Skeletal muscle satellite cell (primary cell): Measurements from ENCODE around the gene AHNAK2.

Experiments used
- H3K27me3 ChIP-seq: 2 replicates; pipeline ENCODE4 v1.7.0; 2013; ENCODE audit warnings: low read length; ENCODE audit not compliant: control insufficient read depth, insufficient read depth
- H3K36me3 ChIP-seq: 2 replicates; pipeline ENCODE4 v1.7.0; 2013; ENCODE audit warnings: mild to moderate bottlenecking, control low read depth, low read length; ENCODE audit not compliant: insufficient read depth
- H3K4me1 ChIP-seq: 2 replicates; pipeline ENCODE4 v1.7.0; 2013; ENCODE audit warnings: low read length; ENCODE audit not compliant: control insufficient read depth, insufficient read depth
- H3K4me2 ChIP-seq: 2 replicates; pipeline ENCODE4 v1.7.0; 2013; ENCODE audit warnings: mild to moderate bottlenecking, low read length
- H3K4me3 ChIP-seq: 2 replicates; pipeline ENCODE4 v1.7.0; 2013; ENCODE audit warnings: low read length
- H3K9ac ChIP-seq: 2 replicates; pipeline ENCODE4 v1.7.0; 2013; ENCODE audit warnings: mild to moderate bottlenecking, low read depth, low read length, moderate library complexity
- H3K9me3 ChIP-seq: replicated peaks from 2 replicates; pipeline ENCODE4 v1.7.0; 2013; ENCODE audit warnings: mild to moderate bottlenecking, control low read depth, low read length

AHNAK2 gene

GRCh38 chr14:104993306-104993705, 15.1 kb upstream of the AHNAK2 start:
- Histone ChIP-seq H3K9ac (no peak overlapping the region), H3K9me3 (no peaks in the 10 kb centered on the region), H3K4me3 (no peak overlapping the region), H3K4me1 (peaks cover 5% of the 10 kb centered on the region), H3K27me3 (no peaks in the 10 kb centered on the region), H3K4me2 (no peak overlapping the region), H3K36me3 (peaks cover 17% of the 10 kb centered on the region)

GRCh38 chr14:104992501-104992900, 14.3 kb upstream of the AHNAK2 start:
- Histone ChIP-seq H3K9ac (no peak overlapping the region), H3K36me3 (peaks cover 17% of the 10 kb centered on the region)

GRCh38 chr14:104991896-104992230, 13.7 kb upstream of the AHNAK2 start:
- H3K36me3 ChIP-seq: peaks cover 17% of the 10 kb centered on the region
- H3K4me3 ChIP-seq: no peak overlapping the region

More at GRCh38 chr14:104992501-104992900, 14.3 kb upstream of the AHNAK2 start:
- H3K27me3 ChIP-seq: no peaks in the 10 kb centered on the region
- no peak overlapping the region for H3K4me2 ChIP-seq
- no peak overlapping the region for H3K4me3 ChIP-seq
- peaks cover 5% of the 10 kb centered on the region for H3K4me1 ChIP-seq
- H3K9me3 ChIP-seq: no peaks in the 10 kb centered on the region

GRCh38 chr14:104989951-104990303, 11.8 kb upstream of the AHNAK2 start:
- H3K9me3 ChIP-seq: no peaks in the 10 kb centered on the region
- no peak overlapping the region for H3K4me2 ChIP-seq
- H3K4me1 ChIP-seq: peaks cover 14% of the 10 kb centered on the region
- H3K4me3 ChIP-seq: no peak overlapping the region
- H3K27me3 ChIP-seq: no peaks in the 10 kb centered on the region
- no peak overlapping the region for H3K9ac ChIP-seq
- peaks cover 12% of the 10 kb centered on the region for H3K36me3 ChIP-seq

More at GRCh38 chr14:104991896-104992230, 13.7 kb upstream of the AHNAK2 start:
- H3K4me1 ChIP-seq: peaks cover 6% of the 10 kb centered on the region
- H3K4me2 ChIP-seq: no peak overlapping the region
- no peaks in the 10 kb centered on the region for H3K9me3 ChIP-seq
- H3K27me3 ChIP-seq: no peaks in the 10 kb centered on the region
- H3K9ac ChIP-seq: no peak overlapping the region

- no peak overlapping the region for H3K4me2 ChIP-seq
- no peak overlapping the region for H3K9ac ChIP-seq
- H3K9me3 ChIP-seq: no peaks in the 10 kb centered on the region
- H3K27me3 ChIP-seq: no peaks in the 10 kb centered on the region
- H3K36me3 ChIP-seq: peaks cover 12% of the 10 kb centered on the region
- H3K4me1 ChIP-seq: peaks cover 9% of the 10 kb centered on the region
- H3K4me3 ChIP-seq: no peak overlapping the region
These were observed 11.2 kb upstream of the AHNAK2 start for GRCh38 chr14:104989236-104989950.

- peak overlapping the region; percentile 98 for H3K4me3 ChIP-seq
- H3K9ac ChIP-seq: peak overlapping the region; percentile 89
- peaks cover 13% of the 10 kb centered on the region for H3K4me1 ChIP-seq
- H3K27me3 ChIP-seq: no peaks in the 10 kb centered on the region
- H3K4me2 ChIP-seq: peak overlapping the region; percentile 92
- H3K9me3 ChIP-seq: no peaks in the 10 kb centered on the region
- no peaks in the 10 kb centered on the region for H3K36me3 ChIP-seq
These were observed 8.5 kb upstream of the AHNAK2 start for GRCh38 chr14:104986487-104987164.

- H3K27me3 ChIP-seq: no peaks in the 10 kb centered on the region
- H3K4me1 ChIP-seq: peaks cover 16% of the 10 kb centered on the region
- H3K9me3 ChIP-seq: no peaks in the 10 kb centered on the region
- peak within 1 kb of the TSS; percentile 89 for H3K9ac ChIP-seq
- peak within 1 kb of the TSS; percentile 92 for H3K4me2 ChIP-seq
- no peaks in the 10 kb centered on the region for H3K36me3 ChIP-seq
- peak within 1 kb of the TSS; percentile 98 for H3K4me3 ChIP-seq
These were observed 7.7 kb upstream of the AHNAK2 start, which contains the start of gene CLBA1 for GRCh38 chr14:104985675-104986486. TSS of gene CLBA1 (plus strand) at chr14:104985788. CDS start at chr14:104986432, 644 bp downstream.

- no peak overlapping the region for H3K4me2 ChIP-seq
- H3K9me3 ChIP-seq: no peaks in the 10 kb centered on the region
- H3K9ac ChIP-seq: no peak overlapping the region
- H3K36me3 ChIP-seq: no peaks in the 10 kb centered on the region
- peaks cover 20% of the 10 kb centered on the region for H3K4me1 ChIP-seq
- no peak overlapping the region for H3K4me3 ChIP-seq
- no peaks in the 10 kb centered on the region for H3K27me3 ChIP-seq
These were observed 6.1 kb upstream of the AHNAK2 start for GRCh38 chr14:104984056-104984894.

- Histone ChIP-seq H3K4me1 (peaks cover 23% of the 10 kb centered on the region), H3K4me3 (no peak overlapping the region), H3K9ac (no peak overlapping the region)
These were observed 5.1 kb upstream of the AHNAK2 start for GRCh38 chr14:104983231-104983721.

GRCh38 chr14:104982548-104983230, 4.5 kb upstream of the AHNAK2 start:
- Histone ChIP-seq H3K4me3 (no peak overlapping the region), H3K9me3 (no peaks in the 10 kb centered on the region), H3K27me3 (no peaks in the 10 kb centered on the region), H3K4me1 (peaks cover 26% of the 10 kb centered on the region), H3K4me2 (no peak overlapping the region), H3K9ac (no peak overlapping the region), H3K36me3 (no peaks in the 10 kb centered on the region)

More at GRCh38 chr14:104983231-104983721, 5.1 kb upstream of the AHNAK2 start:
- Histone ChIP-seq H3K27me3 (no peaks in the 10 kb centered on the region), H3K36me3 (no peaks in the 10 kb centered on the region), H3K4me2 (no peak overlapping the region), H3K9me3 (no peaks in the 10 kb centered on the region)
